ENCODE data around the gene TMEM200B.
"Not testable (repeated sequence)": the region's sequence is repeated elsewhere in the genome, so short reads cannot be mapped to it uniquely, and the experiment has no call there.

TMEM200B gene

GRCh38 chr1:29117381-29117780 lies 6.3 kb downstream of the TMEM200B start:
- no peak for TF ChIP-seq CTCF (IDR thresholded peaks at IDR 0.05)
- no peak overlapping the region for H3K4me3 ChIP-seq
- intact Hi-C loops (cut with DNase I; ENCODE audit: low total_unique reads) = no loop called here
- DNase-seq = no peak
- peaks cover 0 to 38% (median 17%) of the 10 kb centered on the region in 4 donors for H3K4me1 ChIP-seq
- peak overlapping the region in 1 of 2 donors; percentile 2 for H3K27ac ChIP-seq
- no peaks in the 10 kb centered on the region for H3K27me3 ChIP-seq
- no peaks in the 10 kb centered on the region for H3K9me3 ChIP-seq
- peaks cover 0 to 35% (median 0%) of the 10 kb centered on the region in 3 donors for H3K36me3 ChIP-seq

- DNase-seq = no peak
- Histone ChIP-seq H3K36me3 (peaks cover 0 to 46% (median 0%) of the 10 kb centered on the region in 3 donors), H3K4me1 (peaks cover 0 to 11% (median 1%) of the 10 kb centered on the region in 4 donors), H3K27me3 (no peaks in the 10 kb centered on the region), H3K27ac (no peak overlapping the region), H3K4me3 (no peak overlapping the region), H3K9me3 (no peaks in the 10 kb centered on the region)
- TF ChIP-seq CTCF (IDR thresholded peaks at IDR 0.05) = no peak
- intact Hi-C loops (cut with DNase I; ENCODE audit: low total_unique reads) = no loop called here
These were observed 9.0 kb downstream of the TMEM200B start for GRCh38 chr1:29114654-29115053.

- Histone ChIP-seq H3K4me1 (no peaks in the 10 kb centered on the region), H3K4me3 (no peak overlapping the region), H3K9me3 (no peaks in the 10 kb centered on the region), H3K36me3 (peaks cover 0 to 56% (median 0%) of the 10 kb centered on the region in 3 donors), H3K27me3 (no peaks in the 10 kb centered on the region), H3K27ac (no peak overlapping the region)
- DNase-seq = no peak
- intact Hi-C loops (cut with DNase I; ENCODE audit: low total_unique reads) = no loop called here
- no peak for TF ChIP-seq CTCF (IDR thresholded peaks at IDR 0.05)
These were observed 10.1 kb downstream of the TMEM200B start for GRCh38 chr1:29113413-29114117.

- Histone ChIP-seq H3K4me1 (no peaks in the 10 kb centered on the region), H3K27me3 (no peaks in the 10 kb centered on the region), H3K9me3 (no peaks in the 10 kb centered on the region), H3K36me3 (peaks cover 0 to 52% (median 0%) of the 10 kb centered on the region in 3 donors), H3K27ac (no peak overlapping the region), H3K4me3 (no peak overlapping the region)
- no peak for DNase-seq
- intact Hi-C loops (cut with DNase I; ENCODE audit: low total_unique reads) = no loop called here
- no peak for TF ChIP-seq CTCF (IDR thresholded peaks at IDR 0.05)
These were observed 10.8 kb downstream of the TMEM200B start for GRCh38 chr1:29112705-29113412.

- H3K27me3 ChIP-seq; DNase-seq; H3K4me3 ChIP-seq; H3K9me3 ChIP-seq; H3K27ac ChIP-seq; H3K4me1 ChIP-seq; intact Hi-C loops (cut with DNase I; ENCODE audit: low total_unique reads): not testable (repeated sequence)
- H3K36me3 ChIP-seq = peaks cover 0 to 32% (median 0%) of the 10 kb centered on the region in 3 donors
These were observed 15.7 kb downstream of the TMEM200B start for GRCh38 chr1:29108041-29108440.

- intact Hi-C loops (cut with DNase I; ENCODE audit: low total_unique reads) = no loop called here
- Histone ChIP-seq H3K9me3 (no peaks in the 10 kb centered on the region), H3K4me1 (no peaks in the 10 kb centered on the region), H3K4me3 (no peak overlapping the region), H3K27ac (no peak overlapping the region), H3K27me3 (no peaks in the 10 kb centered on the region), H3K36me3 (peaks cover 0 to 33% (median 0%) of the 10 kb centered on the region in 3 donors)
- no peak for TF ChIP-seq CTCF (IDR thresholded peaks at IDR 0.05)
- no peak for DNase-seq
These were observed 17.9 kb downstream of the TMEM200B start for GRCh38 chr1:29105822-29106221.

Data from tibial artery (tissue), 4 donors.